GM23338 (cell line): ENCODE measurements around the gene CNTNAP5. TPM values are rescaled to one million over a fixed set of nuclear protein-coding genes. Genes with fewer than 3 reads are reported as not detected.

Experiments used
- ATAC-seq: fragments of 200-7000 bp; cut with Tn5 transposase; 3 replicates; pipeline ENCODE4 v1.9.1; 2020
- DNase-seq: peaks from one replicate; pipeline ENCODE4 v3.0.0-alpha.2; 2015; ENCODE audit warnings: low spot score
- H2AFZ ChIP-seq: fragments of 200-600 bp; sonication (generic); 2 replicates; pipeline ENCODE4 v1.8.0; 2016; ENCODE audit warnings: antibody characterized with exemption, mild to moderate bottlenecking, moderate library complexity
- H3F3A ChIP-seq: fragments of 200-600 bp; sonication (generic); replicated peaks from 2 replicates; pipeline ENCODE4 v1.8.0; 2017; ENCODE audit warnings: antibody characterized with exemption, mixed run types, low read depth
- H3K27ac ChIP-seq: fragments of 200-600 bp; sonication (generic); 2 replicates; pipeline ENCODE4 v1.6.1; 2016; ENCODE audit warnings: low read depth
- H3K27me3 ChIP-seq: fragments of 200-600 bp; sonication (generic); 2 replicates; pipeline ENCODE4 v1.8.0; 2016; ENCODE audit warnings: mild to moderate bottlenecking, mixed run types, moderate library complexity; ENCODE audit not compliant: insufficient read depth
- H3K36me3 ChIP-seq: fragments of 200-600 bp; sonication (generic); 2 replicates; pipeline ENCODE4 v1.8.0; 2016; ENCODE audit warnings: mild to moderate bottlenecking; ENCODE audit not compliant: insufficient read depth
- H3K4me1 ChIP-seq: fragments of 200-600 bp; sonication (generic); 2 replicates; pipeline ENCODE4 v1.8.0; 2016; ENCODE audit warnings: mild to moderate bottlenecking, moderate library complexity; ENCODE audit not compliant: insufficient read depth
- H3K4me2 ChIP-seq: fragments of 200-600 bp; sonication (generic); 2 replicates; pipeline ENCODE4 v1.7.1; 2017; ENCODE audit warnings: mixed run types
- H3K4me3 ChIP-seq: fragments of 200-600 bp; sonication (generic); 2 replicates; pipeline ENCODE4 v1.6.1; 2016; ENCODE audit warnings: mixed run types
- H3K79me2 ChIP-seq: fragments of 200-600 bp; sonication (generic); replicated peaks from 2 replicates; pipeline ENCODE4 v1.8.0; 2017; ENCODE audit warnings: mild to moderate bottlenecking; ENCODE audit not compliant: insufficient read depth
- H3K9me2 ChIP-seq: fragments of 200-600 bp; sonication (generic); 2 replicates; pipeline ENCODE4 v1.8.0; 2017; ENCODE audit not compliant: insufficient read depth
- H4K20me1 ChIP-seq: fragments of 200-600 bp; sonication (generic); replicated peaks from 2 replicates; pipeline ENCODE4 v1.8.0; 2017; ENCODE audit warnings: mild to moderate bottlenecking; ENCODE audit not compliant: insufficient read depth
- H3K27ac Mint-ChIP-seq: 2 replicates; pipeline ENCODE4 v1.8.0; 2020; ENCODE audit warnings: inconsistent platforms, mild to moderate bottlenecking, moderate library complexity, mixed read lengths
- H3K27me3 Mint-ChIP-seq: 3 replicates; pipeline ENCODE4 v1.8.0; 2022; ENCODE audit warnings: low read depth, mild to moderate bottlenecking, moderate library complexity, mixed read lengths, inconsistent platforms; ENCODE audit not compliant: insufficient read depth, poor library complexity
- H3K36me3 Mint-ChIP-seq: 3 replicates; pipeline ENCODE4 v1.8.0; 2021; ENCODE audit warnings: low read depth, mild to moderate bottlenecking, inconsistent platforms, moderate library complexity, mixed read lengths
- H3K4me1 Mint-ChIP-seq: 3 replicates; pipeline ENCODE4 v1.8.0; 2020; ENCODE audit warnings: mild to moderate bottlenecking, inconsistent platforms, mixed read lengths
- H3K4me3 Mint-ChIP-seq: 3 replicates; pipeline ENCODE4 v1.8.0; 2021; ENCODE audit warnings: moderate library complexity, mild to moderate bottlenecking, inconsistent platforms, mixed read lengths
- H3K9me3 Mint-ChIP-seq: 3 replicates; pipeline ENCODE4 v1.8.0; 2020; ENCODE audit warnings: moderate library complexity, mild to moderate bottlenecking, inconsistent platforms, mixed read lengths
- CREB1 ChIP-seq: fragments of 250-450 bp; sonication (Bioruptor Pico); IDR thresholded peaks from 2 replicates; pipeline ENCODE4 v1.5.0; 2020; ENCODE audit warnings: low read depth, mild to moderate bottlenecking, moderate library complexity
- CTCF ChIP-seq, 2 experiments: fragments of 200-600 bp in 1 of 2; sonication (generic) in 1 of 2; conservative IDR thresholded peaks; 2 replicates each; pipeline versions ENCODE4 v1.5.1 to v1.6.1; 2016 to 2017; ENCODE audit warnings: antibody characterized with exemption in 2 of 2, low read depth in 2 of 2, mild to moderate bottlenecking in 2 of 2, moderate library complexity in 1 of 2
- EZH2 ChIP-seq: fragments of 200-600 bp; sonication (generic); IDR thresholded peaks from one replicate; pipeline ENCODE4 v1.8.0; 2017; ENCODE audit warnings: antibody characterized with exemption, mild to moderate bottlenecking, low read depth; ENCODE audit not compliant: unreplicated experiment
- JUNB ChIP-seq: IDR thresholded peaks from one replicate; pipeline ENCODE4 v1.6.1; 2016; ENCODE audit warnings: antibody characterized with exemption; ENCODE audit not compliant: unreplicated experiment
- NANOG ChIP-seq: IDR thresholded peaks from 2 replicates; pipeline ENCODE4 v1.6.1; 2016; ENCODE audit warnings: antibody characterized with exemption, borderline replicate concordance
- POLR2AphosphoS5 ChIP-seq: IDR thresholded peaks from 2 replicates; pipeline ENCODE4 v1.6.1; 2016; ENCODE audit warnings: antibody characterized with exemption, low read depth
- STAT1 ChIP-seq: IDR thresholded peaks from one replicate; pipeline ENCODE4 v1.6.1; 2016; ENCODE audit warnings: antibody characterized with exemption; ENCODE audit not compliant: unreplicated experiment
- ZNF114 ChIP-seq: fragments of 250-450 bp; sonication (Bioruptor Pico); IDR thresholded peaks from 2 replicates; pipeline ENCODE4 v1.5.0; 2020; ENCODE audit warnings: mild to moderate bottlenecking, moderate library complexity
- ZNF331 ChIP-seq: fragments of 250-450 bp; sonication (Bioruptor Pico); IDR thresholded peaks from 2 replicates; pipeline ENCODE4 v1.5.0; 2020; ENCODE audit warnings: low read depth, mild to moderate bottlenecking, moderate library complexity
- ZNF462 ChIP-seq: fragments of 250-450 bp; sonication (Bioruptor Pico); IDR thresholded peaks from 2 replicates; pipeline ENCODE4 v1.5.0; 2020; ENCODE audit warnings: mild to moderate bottlenecking, moderate library complexity
- polyA plus RNA-seq: library from polyadenylated mRNA; unstranded; fragments of >200 nt; fragmentation: Nextera tagmentation; extraction: Ambion mirVana; gene quantifications from 2 replicates; pipeline ENCODE4 v1.2.1, GENCODE V29; 2016
- total RNA-seq: library from RNA; depleted of rRNA; stranded (reverse); fragments of >200 nt; shearing (Covaris generic); gene quantifications from 2 replicates; pipeline ENCODE4 v1.2.3, GENCODE V29; 2014
- TF ChIP-seq, protein P1 (sequence below): IDR thresholded peaks from 2 replicates; pipeline ENCODE4 v1.6.1; 2016; ENCODE audit warnings: antibody characterized with exemption

Gene CNTNAP5
- total and polyA plus RNA-seq, 2 experiments from 2014 or later: 0.49 to 0.50 TPM

DNA sequence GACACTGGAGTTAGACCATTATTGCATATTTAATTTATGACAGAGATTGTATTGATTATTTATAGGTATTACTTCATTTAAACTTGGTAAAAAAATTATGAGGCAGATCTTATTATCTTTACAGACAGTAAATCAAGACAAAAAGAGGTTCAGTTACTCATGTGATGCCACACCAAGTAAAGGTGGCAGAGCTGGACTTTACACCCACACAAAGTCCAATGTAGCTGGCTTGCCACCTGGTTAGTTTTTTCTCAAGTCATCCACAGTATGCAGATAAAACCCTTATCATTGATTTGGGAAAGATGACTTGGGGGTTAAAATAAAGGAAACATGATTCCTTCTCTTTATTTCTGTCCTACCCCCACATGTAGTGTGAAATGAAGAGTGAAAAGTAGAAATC is 137.2 kb downstream of the CNTNAP5 start:
- no peak overlapping the region for H3K4me3 ChIP-seq
- no peaks in the 10 kb centered on the region for H3K36me3 ChIP-seq
- no peaks in the 10 kb centered on the region for H3K36me3 Mint-ChIP-seq
- TF ChIP-seq ZNF114 (CRISPR knock-in tag): no peak
- no peak overlapping the region for H3K27ac ChIP-seq
- no peak overlapping the region for H3K27ac Mint-ChIP-seq
- peaks cover 5% of the 10 kb centered on the region; the same call in 1 of the 2 replicates for H3K27me3 ChIP-seq
- H3K4me1 ChIP-seq: peaks cover 32% of the 10 kb centered on the region
- DNase-seq: no peak
- H3K4me3 Mint-ChIP-seq: no peak overlapping the region
- peaks cover 24% of the 10 kb centered on the region for H3K4me1 Mint-ChIP-seq
- H4K20me1 ChIP-seq: no peaks in the 10 kb centered on the region
- H3K27me3 Mint-ChIP-seq: no peaks in the 10 kb centered on the region
- H3K79me2 ChIP-seq: no peaks in the 10 kb centered on the region
- no peaks in the 10 kb centered on the region for H3F3A ChIP-seq
- H3K9me3 Mint-ChIP-seq: no peaks in the 10 kb centered on the region
- H3K4me2 ChIP-seq: no peak overlapping the region
- H2AFZ ChIP-seq: no peak overlapping the region
- no peak for ATAC-seq
- H3K9me2 ChIP-seq: 0 out of 2 replicates have a peak, but pooled peaks cover 8% of the 10 kb centered on the region

GRCh38 chr2:124163840-124164239 is 138.8 kb downstream of the CNTNAP5 start:
- Histone ChIP-seq H3F3A (no peaks in the 10 kb centered on the region), H3K4me3 (no peak overlapping the region), H2AFZ (no peak overlapping the region), H3K9me2 (0 out of 2 replicates have a peak, but pooled peaks cover 8% of the 10 kb centered on the region), H3K27ac (no peak overlapping the region), H3K4me2 (no peak overlapping the region), H3K4me1 (peaks cover 32% of the 10 kb centered on the region), H3K27me3 (peaks cover 5% of the 10 kb centered on the region; the same call in 1 of the 2 replicates), H3K79me2 (no peaks in the 10 kb centered on the region), H4K20me1 (no peaks in the 10 kb centered on the region), H3K36me3 (no peaks in the 10 kb centered on the region)
- Mint-ChIP-seq H3K4me3 (no peak overlapping the region), H3K27ac (no peak overlapping the region), H3K4me1 (peaks cover 29% of the 10 kb centered on the region), H3K27me3 (peaks cover 5% of the 10 kb centered on the region), H3K9me3 (no peaks in the 10 kb centered on the region), H3K36me3 (no peaks in the 10 kb centered on the region)
- DNase-seq (no peak), ATAC-seq (no peak)
- TF ChIP-seq, protein P1, sequence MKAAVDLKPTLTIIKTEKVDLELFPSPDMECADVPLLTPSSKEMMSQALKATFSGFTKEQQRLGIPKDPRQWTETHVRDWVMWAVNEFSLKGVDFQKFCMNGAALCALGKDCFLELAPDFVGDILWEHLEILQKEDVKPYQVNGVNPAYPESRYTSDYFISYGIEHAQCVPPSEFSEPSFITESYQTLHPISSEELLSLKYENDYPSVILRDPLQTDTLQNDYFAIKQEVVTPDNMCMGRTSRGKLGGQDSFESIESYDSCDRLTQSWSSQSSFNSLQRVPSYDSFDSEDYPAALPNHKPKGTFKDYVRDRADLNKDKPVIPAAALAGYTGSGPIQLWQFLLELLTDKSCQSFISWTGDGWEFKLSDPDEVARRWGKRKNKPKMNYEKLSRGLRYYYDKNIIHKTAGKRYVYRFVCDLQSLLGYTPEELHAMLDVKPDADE: no peak
- TF ChIP-seq STAT1 (no peak), NANOG (no peak), ZNF114 (CRISPR knock-in tag) (no peak), ZNF462 (CRISPR knock-in tag) (no peak), CREB1 (CRISPR knock-in tag) (no peak), ZNF331 (CRISPR knock-in tag) (no peak), CTCF (conservative IDR thresholded peaks at IDR 0.05; ENCODE audit: low read depth in 2 of 2) (no peak), POLR2AphosphoS5 (no peak), JUNB (no peak), EZH2 (no peak)
